Sigmoid colon (tissue), 7 donors: ENCODE measurements around the gene TEX51. TPM values are rescaled to one million over a fixed set of nuclear protein-coding genes. Genes with fewer than 3 reads are reported as not detected.

Experiments used
- DNase-seq: peaks from one replicate; pipeline ENCODE4 v3.0.0-alpha.2; 2019
- H3K27ac ChIP-seq, 4 donors: fragments of 200-600 bp; sonication (generic); one replicate each; pipeline ENCODE4 v1.5.1; 2016 to 2019; ENCODE audit warnings: mild to moderate bottlenecking in 1 of 4
- H3K27me3 ChIP-seq, 3 donors: fragments of 200-600 bp; sonication (generic); one replicate each; pipeline ENCODE4 v1.5.1; 2019; ENCODE audit warnings: mild to moderate bottlenecking in 1 of 3
- H3K36me3 ChIP-seq, 4 donors: fragments of 200-600 bp; sonication (generic); one replicate each; pipeline ENCODE4 v1.5.1; 2016 to 2019
- H3K4me1 ChIP-seq, 4 donors: fragments of 200-600 bp; sonication (generic); one replicate each; pipeline ENCODE4 v1.5.1; 2017 to 2019
- H3K4me3 ChIP-seq, 4 donors: fragments of 200-600 bp; sonication (generic); one replicate each; pipeline ENCODE4 v1.5.1; 2017 to 2019; ENCODE audit warnings: mild to moderate bottlenecking in 2 of 4, moderate library complexity in 1 of 4
- H3K9me3 ChIP-seq, 4 donors: fragments of 200-600 bp in 3 of 4; sonication (generic) in 3 of 4; one replicate each; pipeline versions ENCODE4 v1.5.1 to v1.6.1; 2013 to 2019
- CTCF ChIP-seq, 4 experiments: fragments of 450-650 bp in 3 of 4; fragments of 200-600 bp in 1 of 4; IDR thresholded peaks; one replicate each; pipeline ENCODE4 v1.5.1; 2016 to 2019; ENCODE audit warnings: antibody characterized with exemption in 4 of 4, mild to moderate bottlenecking in 3 of 4, moderate library complexity in 2 of 4
- EP300 ChIP-seq, 4 donors: sonication (generic); formaldehyde crosslinking; IDR thresholded peaks; one replicate each; pipeline ENCODE4 v1.6.1; 2017; ENCODE audit warnings: antibody characterized with exemption in 4 of 4
- POLR2A ChIP-seq, 2 donors: fragments of 450-650 bp; IDR thresholded peaks; one replicate each; pipeline ENCODE4 v1.6.1; 2016; ENCODE audit warnings: antibody characterized with exemption in 2 of 2, mild to moderate bottlenecking in 2 of 2, moderate library complexity in 2 of 2
- POLR2AphosphoS5 ChIP-seq, 4 donors: sonication (generic); formaldehyde crosslinking; IDR thresholded peaks; one replicate each; pipeline ENCODE4 v1.6.1; 2017; ENCODE audit warnings: antibody characterized with exemption in 4 of 4
- WGBS, 2 donors: extraction: QIAGEN DNeasy Blood & Tissue Kit; methylation state at CpG; one replicate each; pipeline ENCODE4 v1.1.7; 2013; 5-methylcytosine and 5-hydroxymethylcytosine counted together
- intact Hi-C: fragments of 100-400 bp; cut with DNase I; formaldehyde crosslinking; loops from one replicate; pipeline ENCODE4 v1.15.1; 2023
- polyA plus RNA-seq, 3 donors: library from polyadenylated mRNA; stranded (reverse); fragments of 200-250 nt; gene quantifications; one replicate each; pipeline ENCODE4 v1.2.3, GENCODE V29; 2013
- total RNA-seq, 4 donors: library from RNA; depleted of rRNA; stranded (reverse); fragments of >200 nt; gene quantifications; one replicate each; pipeline ENCODE4 v1.1.0, GENCODE V29; 2016
- donor health status: healthy with polysubstance abuse.
- donor health status: Bipolar disorder and iron deficiency.
- donor health status: healthy.

Gene TEX51
- total and polyA plus RNA-seq, 7 donors, result 1.2 TPM; not detected in 6

- H3K27ac ChIP-seq, result no peak overlapping the region
- H3K4me1 ChIP-seq, result no peaks in the 10 kb centered on the region
- WGBS, 2 donors, result 81 to 84% methylated on average over 1 of the region's 1 CpG
- H3K4me3 ChIP-seq, result no peak overlapping the region
- TF ChIP-seq POLR2AphosphoS5 (IDR thresholded peaks at IDR 0.05), result no peak
- no peak for TF ChIP-seq POLR2A (IDR thresholded peaks at IDR 0.05)
- TF ChIP-seq EP300 (IDR thresholded peaks at IDR 0.05), result no peak
- no peak for TF ChIP-seq CTCF (IDR thresholded peaks at IDR 0.05)
- intact Hi-C loops, result no loop called here
- no peaks in the 10 kb centered on the region for H3K27me3 ChIP-seq
- no peak for DNase-seq
- no peaks in the 10 kb centered on the region for H3K36me3 ChIP-seq
- no peaks in the 10 kb centered on the region for H3K9me3 ChIP-seq
Observed at GRCh38 chr2:126894082-126894481, 4.6 kb upstream of the TEX51 start.

GRCh38 chr2:126894585-126895182 lies 4.0 kb upstream of the TEX51 start:
- no peak overlapping the region for H3K27ac ChIP-seq
- WGBS, 2 donors, result 84 to 90% methylated on average over 9 of the region's 9 CpGs
- H3K4me3 ChIP-seq, result no peak overlapping the region
- H3K36me3 ChIP-seq, result no peaks in the 10 kb centered on the region
- H3K9me3 ChIP-seq, result no peaks in the 10 kb centered on the region
- intact Hi-C loops, result no loop called here
- H3K27me3 ChIP-seq, result no peaks in the 10 kb centered on the region
- no peak for DNase-seq
- TF ChIP-seq POLR2AphosphoS5 (IDR thresholded peaks at IDR 0.05), result no peak
- no peaks in the 10 kb centered on the region for H3K4me1 ChIP-seq

GRCh38 chr2:126895336-126895735 lies 3.4 kb upstream of the TEX51 start:
- 59 to 70% methylated on average over 4 of the region's 4 CpGs for WGBS, 2 donors
- no peaks in the 10 kb centered on the region for H3K27me3 ChIP-seq

GRCh38 chr2:126896471-126896870 lies 2.2 kb upstream of the TEX51 start:
- TF ChIP-seq POLR2A (IDR thresholded peaks at IDR 0.05) (no peak), EP300 (IDR thresholded peaks at IDR 0.05) (no peak), POLR2AphosphoS5 (IDR thresholded peaks at IDR 0.05) (no peak), CTCF (IDR thresholded peaks at IDR 0.05) (no peak)
- WGBS, 2 donors, result 64 to 86% methylated on average over 4 of the region's 4 CpGs
- intact Hi-C loops, result no loop called here

More at GRCh38 chr2:126895336-126895735, 3.4 kb upstream of the TEX51 start:
- Histone ChIP-seq H3K9me3 (no peaks in the 10 kb centered on the region), H3K4me3 (no peak overlapping the region), H3K4me1 (no peaks in the 10 kb centered on the region), H3K27ac (no peak overlapping the region), H3K36me3 (no peaks in the 10 kb centered on the region)
- TF ChIP-seq EP300 (IDR thresholded peaks at IDR 0.05) (no peak), POLR2AphosphoS5 (IDR thresholded peaks at IDR 0.05) (no peak), POLR2A (IDR thresholded peaks at IDR 0.05) (no peak), CTCF (IDR thresholded peaks at IDR 0.05) (no peak)
- intact Hi-C loops, result no loop called here
- DNase-seq, result no peak

GRCh38 chr2:126899616-126900185 lies 1.0 kb downstream of the TEX51 start:
- Histone ChIP-seq H3K9me3 (peaks cover 0 to 9% (median 0%) of the 10 kb centered on the region in 4 donors), H3K27ac (no peak overlapping the region), H3K36me3 (no peaks in the 10 kb centered on the region), H3K4me3 (no peak overlapping the region), H3K4me1 (no peaks in the 10 kb centered on the region), H3K27me3 (no peaks in the 10 kb centered on the region)
- DNase-seq, result no peak
- intact Hi-C loops, result no loop called here
- no peak for TF ChIP-seq POLR2AphosphoS5 (IDR thresholded peaks at IDR 0.05)
- TF ChIP-seq POLR2A (IDR thresholded peaks at IDR 0.05), result no peak
- no peak for TF ChIP-seq CTCF (IDR thresholded peaks at IDR 0.05)
- TF ChIP-seq EP300 (IDR thresholded peaks at IDR 0.05), result no peak
- WGBS, 2 donors, result 78 to 94% methylated on average over 4 of the region's 4 CpGs

More at GRCh38 chr2:126896471-126896870, 2.2 kb upstream of the TEX51 start:
- Histone ChIP-seq H3K4me3 (no peak overlapping the region), H3K36me3 (no peaks in the 10 kb centered on the region), H3K27me3 (no peaks in the 10 kb centered on the region), H3K4me1 (no peaks in the 10 kb centered on the region), H3K9me3 (no peaks in the 10 kb centered on the region), H3K27ac (no peak overlapping the region)
- DNase-seq, result no peak
